ENCODE data around the gene CA7.
A peak's percentile ranks its signal among the peaks of the same experiment; 100 is the strongest.

Gene CA7

GRCh38 chr16:66844342-66845079 is at the start of gene CA7:
Gene CA7, plus strand, starts transcription at chr16:66844414. Its CDS starts 74 bp downstream, at chr16:66844488.
- DNase-seq (ENCODE audit: low spot score), result no peak

GRCh38 chr16:66798161-66798560 is 46.1 kb upstream of the CA7 start:
- no peak for DNase-seq (ENCODE audit: low spot score)

- DNase-seq (ENCODE audit: low spot score), result no peak
These were observed 43.4 kb upstream of the CA7 start for GRCh38 chr16:66800856-66801255.

GRCh38 chr16:66801320-66802105 is 42.7 kb upstream of the CA7 start, which contains the start of gene TERB1:
Gene TERB1, minus strand, starts transcription at chr16:66801584. Its CDS starts 4,786 bp downstream, at chr16:66796798.
- no peak for DNase-seq (ENCODE audit: low spot score)

GRCh38 chr16:66802159-66802558 is 42.1 kb upstream of the CA7 start:
- no peak for DNase-seq (ENCODE audit: low spot score)

GRCh38 chr16:66809765-66810164 is 34.4 kb upstream of the CA7 start:
- DNase-seq (ENCODE audit: low spot score), result no peak

- DNase-seq (ENCODE audit: low spot score), result no peak
These were observed 33.8 kb upstream of the CA7 start for GRCh38 chr16:66810391-66810790.

- no peak for DNase-seq (ENCODE audit: low spot score)
These were observed 33.2 kb upstream of the CA7 start for GRCh38 chr16:66811043-66811442.

GRCh38 chr16:66814734-66815133 is 29.5 kb upstream of the CA7 start:
- DNase-seq (ENCODE audit: low spot score), result no peak

GRCh38 chr16:66824006-66824405 is 20.2 kb upstream of the CA7 start:
- DNase-seq (ENCODE audit: low spot score), result no peak

- DNase-seq (ENCODE audit: low spot score), result peak; percentile 98
These were observed 13.5 kb upstream of the CA7 start, which contains the start of gene NAE1 for GRCh38 chr16:66830422-66831404. Gene NAE1, minus strand, starts transcription at chr16:66830976. Its CDS starts 77 bp downstream, at chr16:66830899.

GRCh38 chr16:66832190-66832589 is 12.0 kb upstream of the CA7 start:
- DNase-seq (ENCODE audit: low spot score), result no peak

GRCh38 chr16:66832661-66833305 is 11.4 kb upstream of the CA7 start:
- DNase-seq (ENCODE audit: low spot score), result no peak

GRCh38 chr16:66834746-66835145 is 9.5 kb upstream of the CA7 start:
- DNase-seq (ENCODE audit: low spot score), result no peak

- DNase-seq (ENCODE audit: low spot score), result no peak
These were observed 3.3 kb upstream of the CA7 start for GRCh38 chr16:66840883-66841282.

GRCh38 chr16:66841366-66841765 is 2.8 kb upstream of the CA7 start:
- no peak for DNase-seq (ENCODE audit: low spot score)

GRCh38 chr16:66842765-66843164 is 1.4 kb upstream of the CA7 start:
- no peak for DNase-seq (ENCODE audit: low spot score)

- no peak for DNase-seq (ENCODE audit: low spot score)
These were observed 1.0 kb upstream of the CA7 start for GRCh38 chr16:66843191-66843590.

GRCh38 chr16:66844009-66844341 is 239 bp upstream of the CA7 start:
- DNase-seq (ENCODE audit: low spot score), result no peak

- no peak for DNase-seq (ENCODE audit: low spot score)
These were observed 831 bp downstream of the CA7 start for GRCh38 chr16:66845080-66845410.

GRCh38 chr16:66845791-66846221 is 1.6 kb downstream of the CA7 start:
- no peak for DNase-seq (ENCODE audit: low spot score)

GRCh38 chr16:66846266-66846665 is 2.1 kb downstream of the CA7 start:
- no peak for DNase-seq (ENCODE audit: low spot score)

All from AG08395 (cell line).